H7 (cell line): ENCODE results near the gene UBE2O. TPM values are rescaled to one million over a fixed set of nuclear protein-coding genes. Genes with fewer than 3 reads are reported as not detected.
"Not testable (repeated sequence)": the region's sequence is repeated elsewhere in the genome, so short reads cannot be mapped to it uniquely, and the experiment has no call there.

Source experiments
- DNase-seq: peaks from one replicate; pipeline ENCODE4 v3.0.0; 2012
- H3K27me3 ChIP-seq: 2 replicates; pipeline ENCODE4 v1.6.0; 2011; ENCODE audit warnings: mild to moderate bottlenecking, low read length; ENCODE audit not compliant: control insufficient read depth, insufficient read depth
- H3K36me3 ChIP-seq: replicated peaks from 2 replicates; pipeline ENCODE4 v1.5.1; 2011; ENCODE audit warnings: low read length; ENCODE audit not compliant: control insufficient read depth, insufficient read depth
- H3K4me3 ChIP-seq: 2 replicates; pipeline ENCODE4 v1.5.1; 2011; ENCODE audit warnings: low read depth, mild to moderate bottlenecking, control low read depth, low read length, moderate library complexity; ENCODE audit not compliant: insufficient read depth
- total RNA-seq: library from RNA; depleted of rRNA; stranded (reverse); fragments of >200 nt; shearing (Covaris generic); gene quantifications from 2 replicates; pipeline ENCODE4 v1.2.3, GENCODE V29; 2014; rRNA removed

UBE2O gene
- total RNA-seq, 1 experiment from 2014 or later = 58.7 TPM

DNA sequence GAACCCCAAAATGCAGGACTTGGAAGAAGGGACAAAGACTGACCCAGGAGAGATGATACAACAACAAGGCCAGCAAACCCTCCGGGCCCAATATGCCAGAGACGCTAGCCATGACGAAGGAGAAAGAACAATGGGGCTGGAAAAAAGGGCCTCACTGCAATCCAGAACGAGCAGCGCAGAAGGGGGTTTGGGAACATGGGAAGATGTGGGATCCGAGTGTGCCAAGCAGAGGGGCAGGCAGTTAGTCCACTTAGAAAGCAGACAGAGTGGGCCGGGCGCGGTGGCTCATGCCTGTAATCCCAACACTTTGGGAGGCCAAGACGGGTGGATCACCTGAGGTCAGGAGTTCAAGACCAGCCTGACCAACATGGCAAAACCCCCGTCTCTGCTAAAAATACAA is 106.0 kb downstream of the UBE2O start:
- not testable (repeated sequence) for H3K27me3 ChIP-seq, H3K36me3 ChIP-seq, H3K4me3 ChIP-seq, DNase-seq

DNA sequence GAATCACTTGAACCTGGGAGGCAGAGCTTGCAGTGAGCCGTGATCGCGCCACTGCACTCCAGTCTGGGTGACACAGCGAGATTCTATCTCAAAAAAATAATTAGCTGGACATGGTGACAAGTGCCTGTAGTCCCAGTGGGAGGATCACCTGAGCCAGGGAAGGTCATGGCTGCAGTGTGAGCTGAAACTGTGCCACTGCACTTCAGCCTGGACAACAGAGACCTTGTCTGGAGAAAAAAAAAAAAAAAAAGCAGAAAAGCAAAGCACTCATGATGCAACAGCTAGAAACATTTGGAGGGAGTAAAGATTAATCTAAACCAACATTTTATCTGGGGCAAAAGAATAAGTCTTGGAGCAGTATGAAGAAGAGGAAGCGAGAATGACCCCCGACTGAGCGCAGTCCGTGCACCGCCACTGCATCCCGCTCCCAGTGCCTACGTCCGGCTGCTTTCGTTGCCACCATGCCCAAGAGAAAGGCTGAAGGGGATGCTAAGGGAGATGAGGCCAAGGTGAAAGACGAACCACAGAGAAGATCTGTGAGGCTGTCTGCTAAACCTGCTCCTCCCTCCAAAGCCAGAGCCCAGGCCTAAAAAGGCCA is 107.5 kb downstream of the UBE2O start:
- H3K27me3 ChIP-seq = no peaks in the 10 kb centered on the region
- DNase-seq = no peak
- H3K36me3 ChIP-seq = peaks cover 3% of the 10 kb centered on the region
- no peak overlapping the region for H3K4me3 ChIP-seq

DNA sequence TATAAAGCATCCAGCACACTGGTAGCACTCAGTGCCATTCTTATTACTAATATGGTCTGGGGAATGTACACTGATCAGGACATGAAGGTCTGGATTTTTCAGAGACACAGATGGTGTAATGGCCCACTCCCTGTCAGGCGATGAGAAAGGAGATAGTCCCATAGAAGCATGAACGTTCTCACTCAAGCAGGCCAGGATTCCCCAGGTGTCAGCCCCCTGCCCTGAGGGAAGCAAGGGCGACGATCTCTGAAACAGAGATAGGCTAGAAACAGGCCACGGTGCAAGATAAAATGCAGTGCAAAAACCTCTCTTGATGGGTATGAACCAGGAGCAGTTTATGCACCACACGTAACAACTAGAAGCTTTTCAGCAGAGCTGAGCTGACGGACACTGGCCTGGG is 109.8 kb downstream of the UBE2O start:
- H3K4me3 ChIP-seq = no peak overlapping the region
- H3K36me3 ChIP-seq = peaks cover 3% of the 10 kb centered on the region
- no peaks in the 10 kb centered on the region for H3K27me3 ChIP-seq
- no peak for DNase-seq

DNA sequence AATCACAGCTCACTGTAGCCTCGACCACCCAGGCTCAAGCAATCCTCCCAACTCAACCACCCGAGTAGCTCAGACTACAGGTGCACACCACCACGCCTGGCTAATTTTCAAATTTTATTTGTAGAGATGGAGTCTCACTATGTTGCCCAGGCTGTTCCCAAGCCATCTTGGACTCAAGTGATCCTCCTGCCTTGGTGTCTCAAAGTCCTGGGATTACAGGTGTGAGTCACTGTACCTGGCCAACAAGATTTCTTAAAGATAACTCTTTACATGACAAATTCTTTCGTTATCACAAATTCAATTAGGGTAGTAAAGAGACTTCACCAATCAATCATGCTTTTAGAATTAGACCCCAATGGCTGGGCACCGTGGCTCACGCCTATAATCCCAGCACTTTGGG is 111.7 kb downstream of the UBE2O start:
- no peak for DNase-seq
- Histone ChIP-seq H3K4me3 (no peak overlapping the region), H3K27me3 (no peaks in the 10 kb centered on the region), H3K36me3 (peaks cover 1% of the 10 kb centered on the region; the same call in 1 of the 2 replicates)

Other genes with a start within 250 kb of the UBE2O start
- gene RNF157, start 212.7 kb downstream of the UBE2O start, total RNA-seq = 4.2 and 5.6 TPM in 2 replicates
- gene UBALD2, start 187.8 kb downstream of the UBE2O start, total RNA-seq = 21.3 and 24.8 TPM in 2 replicates
- gene QRICH2, start 144.9 kb downstream of the UBE2O start, total RNA-seq = 0.70 and 1.1 TPM in 2 replicates
- gene PRPSAP1, start 99.2 kb downstream of the UBE2O start, total RNA-seq = 51.9 and 56.8 TPM in 2 replicates
- gene SPHK1, start 68.5 kb downstream of the UBE2O start, total RNA-seq = 1.9 and 4.8 TPM in 2 replicates
- gene AANAT, start 14.5 kb upstream of the UBE2O start, total RNA-seq = 0.17 TPM in 1 of 2 replicates, not detected in the other
- gene RHBDF2, start 48.3 kb upstream of the UBE2O start, total RNA-seq = 23.0 and 34.3 TPM in 2 replicates
- 1.4 and 3.5 TPM in 2 replicates for gene CYGB, start 84.6 kb upstream of the UBE2O start, total RNA-seq
- 0.70 and 0.83 TPM in 2 replicates for gene PRCD, start 86.9 kb upstream of the UBE2O start, total RNA-seq
- 1.7 and 2.4 TPM in 2 replicates for gene ST6GALNAC2, start 132.7 kb upstream of the UBE2O start, total RNA-seq
- not detected in 2 replicates for gene ST6GALNAC1, start 190.6 kb upstream of the UBE2O start, total RNA-seq